Measurements from ENCODE around the gene REEP3. TPM values are rescaled to one million over a fixed set of nuclear protein-coding genes. Genes with fewer than 3 reads are reported as not detected.

Gene REEP3
- total and polyA plus RNA-seq, 2 of the 4 experiments (the other 2 are of a cell fraction), result 11.7 to 28.9 TPM

DNA sequence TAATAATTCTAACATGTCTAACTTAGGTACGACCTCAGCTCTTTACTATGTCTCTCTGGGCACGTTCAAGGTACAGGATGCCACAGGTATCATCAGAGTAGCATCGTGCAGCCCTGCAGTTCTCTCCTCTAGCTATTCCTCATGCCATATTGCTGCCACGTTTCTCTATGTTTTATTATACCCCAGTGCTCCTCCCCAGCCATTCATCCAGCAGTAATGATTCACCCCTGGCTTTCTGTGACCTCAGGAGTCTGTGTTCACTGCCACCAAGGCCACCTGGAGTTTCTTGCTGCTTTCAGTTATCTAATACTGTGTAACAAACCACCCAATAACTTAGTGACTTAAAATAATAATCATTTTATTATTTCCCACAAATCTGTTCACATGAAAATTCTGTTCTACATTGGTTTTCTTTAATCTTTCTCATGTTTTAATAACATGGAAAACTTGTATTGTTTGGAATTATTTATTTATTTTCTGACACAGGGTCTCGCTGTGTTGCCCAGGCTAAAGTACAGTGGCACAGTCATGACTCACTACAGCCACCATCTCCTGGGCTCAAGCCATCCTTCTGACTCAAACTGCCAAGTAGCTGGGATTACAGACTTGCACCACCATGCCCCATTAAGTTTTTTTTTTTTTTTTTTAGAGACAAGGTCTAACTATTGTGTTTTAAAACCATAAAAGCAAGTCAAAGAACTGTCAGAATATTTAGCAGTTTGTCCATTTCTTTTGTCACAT is 21.8 kb downstream of the REEP3 start:
- Histone ChIP-seq H3K27me3 (ENCODE audit: control insufficient read depth, insufficient read depth, low read length) (no peaks in the 10 kb centered on the region), H3K4me3 (ENCODE audit: insufficient read depth, low read depth, low read length) (no peak overlapping the region), H2BK15ac (ENCODE audit: low read depth, low read length) (no peak overlapping the region), H3K4me1 (ENCODE audit: control insufficient read depth, insufficient read depth, low read length) (no peaks in the 10 kb centered on the region; the same call in 1 of the 2 replicates), H3K9ac (ENCODE audit: low read depth, low read length) (no peak overlapping the region), H4K5ac (ENCODE audit: low read depth, low read length) (no peak overlapping the region), H2BK20ac (ENCODE audit: low read depth, low read length) (no peak overlapping the region), H3K4me2 (ENCODE audit: low read depth, low read length) (no peak overlapping the region), H2BK120ac (ENCODE audit: low read depth, low read length) (no peak overlapping the region), H3K4ac (ENCODE audit: low read depth, low read length) (no peak overlapping the region), H2AK5ac (ENCODE audit: low read depth, low read length) (no peak overlapping the region), H3K9me1 (ENCODE audit: insufficient read depth, low read length) (peaks cover 9% of the 10 kb centered on the region; the same call in 1 of the 2 replicates), H3K56ac (ENCODE audit: extremely low read depth, insufficient read depth, low read length) (no peak overlapping the region), H4K91ac (ENCODE audit: insufficient read depth, low read depth, low read length) (no peak overlapping the region), H4K8ac (ENCODE audit: low read depth in 2 of 2, low read length in 2 of 2) (peak overlapping the region in 1 of 2 experiments; percentile 48; a peak in 2 of 4 replicates), H3K23ac (ENCODE audit: low read depth, low read length) (peak overlapping the region; percentile 60; the same call in 1 of the 2 replicates), H3K36me3 (ENCODE audit: control insufficient read depth, insufficient read depth, low read length) (no peaks in the 10 kb centered on the region; the same call in 1 of the 2 replicates), H4K20me1 (ENCODE audit: insufficient read depth, low read length) (peaks cover 3% of the 10 kb centered on the region; the same call in 1 of the 2 replicates), H2BK5ac (ENCODE audit: low read depth, low read length, poor library complexity, severe bottlenecking) (no peak overlapping the region), H3K79me1 (ENCODE audit: low read depth in 1 of 2, low read length in 2 of 2) (peaks cover 15 to 36% of the 10 kb centered on the region in 2 experiments), H3K14ac (replicated peaks; ENCODE audit: low read depth, low read length) (no peak overlapping the region), H2AK9ac (replicated peaks; ENCODE audit: low read depth, low read length, poor library complexity) (no peak overlapping the region), H2AFZ (replicated peaks; ENCODE audit: low read length, poor library complexity) (no peak overlapping the region), H3K27ac (ENCODE audit: insufficient read depth, low read length) (no peak overlapping the region), H3K18ac (ENCODE audit: low read depth, low read length) (no peak overlapping the region), H3K9me3 (ENCODE audit: control insufficient read depth, insufficient read depth, low read length) (no peaks in the 10 kb centered on the region)
- peak; percentile 35 for DNase-seq
- CTCF ChIA-PET, result interaction anchor here (0.6 kb wide), 1 partner anchor 326 kb away, joined by 4 read pairs; no protein-coding TSS in a partner anchor
- intact Hi-C loops (cut with micrococcal nuclease) (no loop called here), in situ Hi-C loops (cut with MboI; ENCODE audit: low sequenced_read_pairs) (no loop called here), dilution Hi-C loops (cut with HindIII; ENCODE audit: low sequenced_read_pairs, unreplicated experiment) (no loop called here)
- TF ChIP-seq NFE2L2 (IDR thresholded peaks at IDR 0.05; ENCODE audit: low read depth, low read length), result no peak
- TF ChIP-seq BHLHE40 (IDR thresholded peaks at IDR 0.05; ENCODE audit: low read depth, low read length), result no peak
- no peak for TF ChIP-seq ELK1 (IDR thresholded peaks at IDR 0.05; ENCODE audit: borderline replicate concordance, low read depth, low read length)
- TF ChIP-seq, protein P1, sequence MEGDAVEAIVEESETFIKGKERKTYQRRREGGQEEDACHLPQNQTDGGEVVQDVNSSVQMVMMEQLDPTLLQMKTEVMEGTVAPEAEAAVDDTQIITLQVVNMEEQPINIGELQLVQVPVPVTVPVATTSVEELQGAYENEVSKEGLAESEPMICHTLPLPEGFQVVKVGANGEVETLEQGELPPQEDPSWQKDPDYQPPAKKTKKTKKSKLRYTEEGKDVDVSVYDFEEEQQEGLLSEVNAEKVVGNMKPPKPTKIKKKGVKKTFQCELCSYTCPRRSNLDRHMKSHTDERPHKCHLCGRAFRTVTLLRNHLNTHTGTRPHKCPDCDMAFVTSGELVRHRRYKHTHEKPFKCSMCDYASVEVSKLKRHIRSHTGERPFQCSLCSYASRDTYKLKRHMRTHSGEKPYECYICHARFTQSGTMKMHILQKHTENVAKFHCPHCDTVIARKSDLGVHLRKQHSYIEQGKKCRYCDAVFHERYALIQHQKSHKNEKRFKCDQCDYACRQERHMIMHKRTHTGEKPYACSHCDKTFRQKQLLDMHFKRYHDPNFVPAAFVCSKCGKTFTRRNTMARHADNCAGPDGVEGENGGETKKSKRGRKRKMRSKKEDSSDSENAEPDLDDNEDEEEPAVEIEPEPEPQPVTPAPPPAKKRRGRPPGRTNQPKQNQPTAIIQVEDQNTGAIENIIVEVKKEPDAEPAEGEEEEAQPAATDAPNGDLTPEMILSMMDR (conservative IDR thresholded peaks at IDR 0.05; ENCODE audit: low read depth, low read length), result no peak
- no peak for TF ChIP-seq RCOR1 (IDR thresholded peaks at IDR 0.05; ENCODE audit: insufficient replicate concordance, low read length)
- TF ChIP-seq CEBPB (IDR thresholded peaks at IDR 0.05; ENCODE audit: low read depth, low read length), result no peak
- no peak for TF ChIP-seq CHD1 (IDR thresholded peaks at IDR 0.05; ENCODE audit: low read depth, low read length)
- TF ChIP-seq RFX5 (IDR thresholded peaks at IDR 0.05; ENCODE audit: low read depth, low read length), result no peak
- no peak for TF ChIP-seq RAD21 (IDR thresholded peaks at IDR 0.05; ENCODE audit: low read length)
- TF ChIP-seq MAFK (IDR thresholded peaks at IDR 0.05; ENCODE audit: low read depth, low read length), result no peak
- POLR2A ChIA-PET (ENCODE audit: unreplicated experiment), result no interaction called here
- WGBS, 2 experiments (ENCODE audit: extremely low coverage in 2 of 2, insufficient read length in 1 of 2), result 80% methylated on average over 1 of the region's 5 CpGs; no CpG with 5 or more reads in 1 of the 2 experiments
- ATAC-seq (ENCODE audit: low read depth), result no peak
- BruUV-seq (replicated peaks), result no TSS peak

Data from IMR-90 (cell line).